GM19043 (cell line): ENCODE results near the gene MYL5.
"Not testable (repeated sequence)": the region's sequence is repeated elsewhere in the genome, so short reads cannot be mapped to it uniquely, and the experiment has no call there.

Source experiments
- ATAC-seq: cut with Tn5 transposase; IDR thresholded peaks from one replicate; pipeline ENCODE4 v1.9.1; 2021; ENCODE audit warnings: low read depth; ENCODE audit not compliant: unreplicated experiment

Gene MYL5

DNA sequence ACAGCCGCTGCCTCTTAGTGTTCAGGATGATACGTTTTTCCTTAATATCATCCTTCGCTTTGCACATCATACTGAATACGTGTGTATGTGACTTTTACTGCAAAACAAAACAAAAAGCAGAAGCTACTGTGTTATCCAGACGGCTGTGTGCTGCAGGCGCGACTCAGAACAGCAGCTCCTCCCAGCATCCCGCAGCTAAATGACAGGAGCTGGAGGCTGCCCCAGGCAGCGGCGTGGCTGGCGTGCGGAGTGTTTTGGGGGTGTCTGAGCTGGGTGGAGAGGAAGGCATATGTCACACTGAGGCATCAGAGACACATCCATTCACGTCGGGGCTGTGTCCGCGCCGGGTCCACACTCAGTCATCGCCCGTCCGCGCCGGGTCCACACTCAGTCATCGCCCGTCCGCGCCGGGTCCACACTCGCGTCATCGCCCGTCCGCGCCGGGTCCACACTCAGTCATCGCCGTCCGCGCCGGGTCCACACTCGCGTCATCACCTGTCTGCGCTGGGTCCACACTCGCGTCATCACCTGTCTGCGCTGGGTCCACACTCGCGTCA lies 47.9 kb downstream of the MYL5 start:
- no peak for ATAC-seq

GRCh38 chr4:722851-723360 lies 48.6 kb downstream of the MYL5 start:
- ATAC-seq: no peak

GRCh38 chr4:723751-724530 lies 49.6 kb downstream of the MYL5 start:
- no peak for ATAC-seq

DNA sequence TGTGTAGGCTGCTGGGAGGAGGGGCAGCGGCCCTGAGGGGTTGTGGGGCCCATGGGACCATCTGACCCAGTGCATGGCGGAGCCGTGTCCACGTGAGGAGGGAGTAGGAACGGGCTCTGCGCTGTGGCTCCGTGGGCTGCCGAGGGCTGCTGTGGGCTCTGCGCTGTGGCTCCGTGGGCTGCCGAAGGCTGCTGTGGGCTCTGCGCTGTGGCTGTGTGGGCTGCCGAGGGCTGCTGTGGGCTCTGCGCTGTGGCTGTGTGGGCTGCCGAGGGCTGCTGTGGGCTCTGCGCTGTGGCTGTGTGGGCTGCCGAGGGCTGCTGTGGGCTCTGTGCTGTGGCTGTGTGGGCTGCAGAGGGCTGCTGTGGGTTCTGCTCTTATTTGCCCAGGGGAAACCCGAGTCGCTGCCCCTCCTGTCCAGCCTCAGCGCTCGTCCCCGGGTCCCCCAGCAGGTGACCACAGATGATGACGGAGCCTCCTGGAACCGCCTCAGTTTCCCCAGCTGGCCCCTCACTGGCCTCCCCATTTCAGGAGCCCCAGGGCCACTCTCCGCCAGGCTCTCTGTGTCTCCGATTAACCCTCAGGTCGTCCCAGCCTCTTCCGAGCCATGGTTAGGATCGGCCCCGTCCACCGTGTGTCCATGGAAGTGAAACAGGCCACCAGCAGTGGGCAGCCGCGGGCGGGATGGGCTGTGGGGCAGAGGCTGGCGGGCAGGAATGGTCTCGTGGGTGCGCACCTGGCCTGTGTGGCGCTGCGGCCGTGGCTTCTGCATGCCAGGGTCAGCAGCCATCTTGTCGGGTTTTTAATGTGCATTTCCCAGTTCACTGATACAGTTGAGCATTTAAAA lies 51.3 kb downstream of the MYL5 start:
- no peak for ATAC-seq

DNA sequence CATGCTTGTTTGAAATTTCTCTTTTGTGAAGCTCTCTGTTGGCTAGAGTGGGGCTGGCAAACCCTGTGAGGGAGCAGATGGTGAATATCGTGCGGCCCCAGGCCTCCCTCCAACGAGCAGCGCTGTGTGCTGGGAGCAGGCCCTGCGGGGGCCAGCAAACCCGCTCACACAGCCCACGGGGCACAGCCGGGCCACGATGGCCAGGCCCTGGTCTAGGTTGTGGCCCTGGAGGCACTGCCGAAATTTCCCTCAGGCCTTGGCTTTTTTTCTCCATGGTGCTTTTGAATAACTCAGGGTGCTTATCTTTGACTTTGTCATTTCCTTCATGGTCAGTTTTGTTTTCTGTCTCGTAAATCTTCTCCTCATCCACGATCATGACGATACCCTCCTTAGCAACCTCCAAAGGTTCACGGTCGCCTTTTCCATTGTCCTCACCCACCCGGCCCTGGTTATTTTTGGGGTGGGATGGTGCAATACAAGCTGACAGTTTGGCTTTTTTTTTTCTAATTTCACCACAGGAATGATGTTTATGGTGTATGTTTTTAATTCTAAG lies 52.0 kb downstream of the MYL5 start:
- no peak for ATAC-seq

DNA sequence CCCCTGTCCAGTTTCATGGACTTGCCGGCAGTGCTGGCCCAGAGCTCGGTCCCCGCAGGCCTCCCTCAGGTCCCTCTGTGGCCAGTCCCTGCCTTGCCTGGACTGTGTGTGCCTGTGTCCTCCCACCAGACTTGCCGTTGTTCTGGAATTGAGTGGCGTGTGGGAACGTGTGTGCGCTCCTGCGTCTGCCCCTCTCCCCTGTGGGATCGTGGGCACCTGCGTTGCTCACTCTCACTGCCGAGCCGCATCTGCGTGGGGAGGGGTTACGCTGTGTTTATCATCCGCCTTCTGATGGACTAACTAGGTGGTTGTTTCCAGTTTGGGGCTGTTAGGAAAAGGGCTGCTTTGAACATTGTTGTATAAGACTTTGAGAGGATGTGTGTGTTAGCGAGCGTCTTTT lies 52.5 kb downstream of the MYL5 start:
- ATAC-seq: no peak

GRCh38 chr4:727576-727975 lies 53.2 kb downstream of the MYL5 start:
- ATAC-seq: no peak

- ATAC-seq: no peak
Measured at GRCh38 chr4:729336-730315, 55.3 kb downstream of the MYL5 start.

DNA sequence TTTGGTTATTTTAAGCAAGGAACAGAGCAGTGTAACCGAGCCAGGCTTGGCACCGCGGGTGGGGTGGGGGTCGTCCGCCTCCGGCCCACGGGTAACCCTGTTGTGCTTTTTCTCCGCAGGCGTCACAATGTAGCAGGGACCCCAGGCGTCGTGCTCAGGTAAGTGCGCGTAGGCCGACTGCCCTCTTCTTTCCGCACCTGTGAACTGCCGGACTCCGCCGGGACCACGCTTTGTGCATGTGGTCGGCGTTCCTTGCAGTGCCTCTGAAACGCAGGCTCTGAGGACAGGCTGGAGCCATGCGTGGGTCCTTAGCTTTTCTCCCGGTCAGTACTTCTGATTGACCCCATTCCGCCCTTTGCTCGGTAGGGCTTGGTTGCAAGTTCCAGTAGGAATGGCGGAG lies 56.2 kb downstream of the MYL5 start:
- ATAC-seq: no peak

DNA sequence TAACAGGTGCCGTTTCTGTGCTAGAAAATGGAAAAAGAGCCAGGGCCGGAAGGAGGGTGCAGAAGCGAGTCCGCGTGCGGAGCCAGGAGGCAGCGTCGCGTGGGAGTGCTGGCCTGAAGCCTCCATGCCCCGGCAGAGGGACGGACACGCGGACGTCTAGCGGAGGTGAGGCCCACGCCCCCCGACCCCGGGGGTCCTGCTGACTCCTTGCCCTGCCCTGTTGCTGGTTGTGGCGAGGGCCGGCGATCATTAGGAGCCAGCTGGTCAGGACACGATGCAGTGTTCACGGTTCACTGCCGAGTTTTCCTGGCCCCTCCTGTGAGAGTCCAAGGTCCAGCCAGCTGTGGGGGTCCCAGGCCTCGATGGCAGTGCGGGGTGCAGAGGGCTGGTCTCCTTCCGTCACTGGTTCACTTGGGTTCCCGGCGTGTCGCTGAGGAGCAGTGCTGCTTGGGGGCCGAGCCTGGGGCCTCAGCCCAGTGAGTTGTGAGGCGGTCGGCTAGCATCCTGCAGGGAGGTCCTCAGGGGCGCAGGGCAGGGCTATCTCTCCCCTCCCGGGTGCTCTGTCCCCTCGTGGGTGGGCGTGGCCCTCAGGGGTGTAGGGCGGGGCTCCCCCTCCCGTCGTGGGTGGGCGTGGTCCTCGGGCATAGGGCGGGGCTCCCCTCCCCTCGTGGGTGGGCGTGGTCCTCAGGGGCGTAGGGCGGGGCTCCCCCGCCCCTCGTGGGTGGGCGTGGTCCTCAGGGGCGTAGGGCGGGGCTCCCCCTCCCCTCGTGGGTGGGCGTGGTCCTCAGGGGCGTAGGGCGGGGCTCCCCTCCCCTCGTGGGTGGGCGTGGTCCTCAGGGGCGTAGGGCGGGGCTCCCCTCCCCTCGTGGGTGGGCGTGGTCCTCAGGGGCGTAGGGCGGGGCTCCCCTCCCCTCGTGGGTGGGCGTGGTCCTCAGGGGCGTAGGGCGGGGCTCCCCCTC lies 56.9 kb downstream of the MYL5 start:
- ATAC-seq: not testable (repeated sequence)
